Activated CD4-positive, CD25-positive, alpha-beta regulatory T cell treated with anti-CD3 and anti-CD28 coated beads, Interleukin-2, amount 50 U/mL, for 24 hours (primary cell): ENCODE data around the gene CFAP20.

Experiments
- ATAC-seq, 2 donors: fragments of 150-1000 bp; cut with Tn5 transposase; one replicate each; pipeline ENCODE4 v1.10.0; 2021; ENCODE audit warnings: mild to moderate bottlenecking in 1 of 2, moderate library complexity in 1 of 2

Gene CFAP20

DNA sequence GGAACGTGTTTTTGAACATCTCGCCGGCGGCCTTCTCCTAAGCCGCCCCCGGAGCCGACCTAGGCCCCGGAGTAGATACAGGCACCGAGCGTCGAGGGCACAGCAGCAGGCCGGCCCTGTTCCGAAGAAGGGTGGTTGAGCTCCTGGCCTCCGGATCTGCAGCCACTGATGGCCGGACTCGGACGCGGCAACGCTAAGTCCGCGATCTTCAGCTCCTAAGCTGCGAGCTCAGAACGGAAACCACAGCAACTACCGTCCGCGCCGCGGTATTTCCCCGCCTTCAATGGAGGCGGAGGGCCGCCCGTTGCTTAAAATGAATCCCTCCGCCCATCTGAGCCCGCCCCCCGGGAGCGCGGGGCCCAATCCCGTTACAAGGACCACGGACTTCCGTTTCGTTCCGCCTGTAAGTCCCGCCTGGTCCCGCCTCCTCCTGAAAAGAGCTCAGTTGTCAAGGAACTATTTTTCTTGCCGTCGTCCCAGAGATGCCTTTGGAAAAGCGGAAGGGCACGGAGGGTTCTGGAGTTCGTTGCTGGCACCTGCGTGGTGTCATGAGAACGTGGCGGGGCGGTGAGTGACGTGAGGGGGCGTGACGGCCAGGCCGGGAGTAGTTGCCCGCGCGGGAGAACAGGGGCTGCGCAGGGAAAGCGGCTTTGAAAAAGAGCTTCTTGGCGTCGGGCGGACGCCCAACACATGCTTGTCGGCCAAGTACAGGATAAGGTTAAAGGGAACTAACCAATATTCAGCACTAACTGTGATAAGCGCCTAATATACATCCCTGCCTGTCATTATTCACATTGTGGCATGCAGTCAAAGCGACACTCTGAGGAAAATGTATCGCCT lies at the start of gene CFAP20:
Gene CFAP20, minus strand, starts transcription at position 285 of the 840 bp plus-strand sequence. Its CDS starts 266 bp downstream, at position 19.
- peak; percentile 90 to 92 for ATAC-seq

DNA sequence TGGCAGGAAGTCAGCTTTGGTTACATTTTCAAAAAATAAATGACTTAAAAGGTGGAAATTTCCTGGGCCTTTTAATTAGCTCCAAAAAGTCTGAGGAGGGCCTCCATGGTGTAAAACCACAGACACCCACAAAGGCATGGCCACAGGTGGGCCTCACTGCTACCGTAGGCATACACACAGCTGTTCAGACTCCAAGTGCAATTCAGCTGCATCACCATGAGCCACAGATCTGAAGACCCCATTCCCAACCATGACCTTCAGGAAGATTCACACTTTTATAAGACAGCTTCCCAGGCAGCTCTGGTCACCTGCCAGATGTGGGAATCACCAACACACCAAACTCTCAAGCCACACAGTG lies 48.2 kb upstream of the CFAP20 start:
- peak; percentile 65 to 70 for ATAC-seq

DNA sequence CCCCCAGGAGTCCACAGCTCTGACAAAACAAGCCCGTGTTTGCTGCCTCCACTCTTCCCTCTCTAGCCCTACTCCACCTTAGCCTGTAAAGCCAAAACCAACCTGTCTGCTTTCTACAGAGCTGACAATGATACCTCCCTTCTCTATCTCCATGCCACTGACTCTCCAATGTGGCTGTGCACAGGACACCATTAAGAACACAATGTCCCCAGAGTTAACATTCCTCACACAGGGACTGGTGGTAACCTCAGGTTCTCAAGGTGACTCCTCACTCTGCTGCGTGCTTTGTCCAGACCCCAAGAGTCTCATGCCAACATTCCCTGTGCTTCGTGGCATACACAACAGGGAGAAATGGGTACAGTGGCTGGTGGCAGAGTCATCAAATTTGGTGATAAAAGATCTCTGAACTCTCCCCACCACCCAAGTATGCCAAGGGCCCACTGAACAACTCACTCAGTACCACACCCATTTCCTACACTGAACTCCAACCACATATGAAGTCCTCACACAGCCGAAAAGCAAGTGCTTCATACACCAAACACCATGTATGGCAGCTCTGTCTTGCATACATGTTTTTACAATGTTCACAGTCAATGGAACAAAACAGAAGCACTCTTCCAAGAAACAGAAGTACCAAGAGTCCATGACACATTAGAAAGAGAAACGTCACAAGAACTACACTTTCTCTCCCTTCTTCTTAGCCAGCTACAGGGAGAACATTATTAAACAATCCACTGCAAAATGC lies 47.6 kb upstream of the CFAP20 start:
- ATAC-seq = peak; percentile 86 to 88

DNA sequence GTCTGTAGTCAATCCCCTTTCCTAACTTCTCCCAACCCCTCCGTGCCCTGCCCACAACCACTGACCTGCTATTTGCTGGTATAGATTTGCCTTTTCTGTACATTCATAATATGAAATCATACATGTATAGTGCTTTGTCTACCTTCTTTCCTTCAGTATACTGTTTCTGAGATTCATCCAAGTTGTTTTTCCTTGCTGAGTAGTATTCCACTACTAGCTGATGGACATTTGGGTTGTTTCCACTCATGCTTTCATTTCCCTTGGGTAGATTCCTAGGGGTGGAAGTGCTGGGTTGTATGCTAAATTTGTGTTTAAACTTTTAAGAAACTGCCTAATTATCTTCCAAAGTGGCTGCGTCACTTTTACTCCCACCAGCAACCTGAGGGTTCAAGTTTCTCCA lies 41.0 kb upstream of the CFAP20 start:
- ATAC-seq = no peak

DNA sequence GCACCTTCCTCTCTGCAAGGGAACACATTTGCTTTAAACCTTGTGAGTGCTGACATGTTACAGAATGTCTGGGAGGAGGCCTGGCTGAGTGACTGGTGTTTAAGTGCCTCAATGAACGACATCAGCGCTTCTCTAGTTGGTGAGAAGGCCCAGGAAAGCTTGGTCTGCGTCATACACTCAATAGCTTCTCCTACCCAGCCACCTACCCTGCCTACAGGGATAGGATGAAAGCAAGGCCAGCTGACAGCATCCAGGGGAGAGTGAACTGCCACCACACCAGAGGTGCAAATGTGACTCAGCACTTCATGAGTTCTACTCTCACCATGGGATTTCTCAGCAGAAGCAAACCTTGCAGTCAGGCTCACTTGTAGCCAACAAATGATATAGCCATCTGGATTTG lies 31.7 kb upstream of the CFAP20 start:
- ATAC-seq = peak; percentile 25 to 66

DNA sequence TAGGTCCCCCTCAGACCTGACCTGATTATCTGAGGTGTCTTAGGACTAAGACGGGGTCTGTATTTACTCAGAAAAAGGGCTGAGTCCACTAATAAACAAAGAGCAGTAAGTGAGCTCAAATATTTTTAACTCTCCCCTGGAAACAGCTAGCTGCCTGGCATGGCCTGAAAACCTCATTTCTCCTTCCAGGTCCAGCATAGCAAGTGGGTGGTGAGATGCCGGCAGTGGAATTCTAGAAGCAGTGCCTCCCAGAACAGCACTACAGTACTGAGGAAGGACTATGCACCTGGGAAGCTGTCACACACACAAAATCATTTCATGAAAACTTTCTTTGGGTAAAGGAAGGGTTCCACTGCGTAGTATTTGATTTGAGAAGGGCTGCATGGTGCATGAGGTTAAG lies 29.5 kb upstream of the CFAP20 start:
- no peak for ATAC-seq

DNA sequence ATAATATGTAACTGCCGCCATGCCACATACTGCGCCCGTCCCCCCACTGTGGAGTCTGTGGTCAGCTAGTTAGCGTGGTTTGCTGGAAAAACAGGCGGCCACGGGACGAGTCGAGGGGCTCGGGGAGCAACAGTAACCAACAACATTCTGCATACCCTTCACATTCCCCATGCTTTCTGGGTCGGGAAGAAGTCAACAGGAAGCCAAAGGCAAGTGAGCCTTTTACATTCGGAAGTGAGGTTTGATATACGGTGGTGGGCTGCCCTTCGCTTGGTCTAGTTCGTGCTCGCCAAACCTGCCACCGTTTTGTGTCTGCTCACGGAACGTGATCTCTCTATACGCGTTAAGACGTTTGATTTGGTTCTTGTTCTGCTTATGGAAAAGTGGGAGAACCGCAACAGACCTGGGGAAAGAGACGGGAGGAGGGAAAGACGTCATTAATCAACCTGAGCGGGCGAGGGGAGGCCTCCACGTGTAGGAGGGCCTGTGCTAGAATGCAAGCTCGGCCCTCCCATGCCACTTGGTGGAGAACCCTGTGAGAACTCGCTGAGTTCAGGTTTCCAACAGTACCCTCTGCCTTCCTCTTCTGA lies 28.9 kb upstream of the CFAP20 start:
- ATAC-seq = no peak

DNA sequence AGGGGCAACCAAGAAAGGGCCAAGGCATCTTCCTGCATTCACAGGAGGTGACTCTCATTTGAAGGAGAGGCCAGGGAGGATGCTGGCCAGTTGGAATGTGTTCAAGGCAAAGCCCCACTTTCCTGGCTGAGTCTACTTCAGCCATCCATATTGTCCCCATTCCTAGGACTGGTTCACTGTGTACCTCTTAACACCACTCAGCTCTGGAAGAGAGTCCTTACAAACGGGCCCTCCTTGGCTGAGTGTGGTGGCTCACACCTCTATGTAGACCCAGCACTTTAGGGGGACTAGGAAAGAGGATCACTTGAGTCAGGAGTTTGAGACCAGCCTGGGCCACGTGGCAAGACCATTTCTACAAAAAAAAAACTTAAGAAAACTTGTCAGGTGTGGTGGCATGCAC lies 28.1 kb upstream of the CFAP20 start:
- ATAC-seq = no peak

DNA sequence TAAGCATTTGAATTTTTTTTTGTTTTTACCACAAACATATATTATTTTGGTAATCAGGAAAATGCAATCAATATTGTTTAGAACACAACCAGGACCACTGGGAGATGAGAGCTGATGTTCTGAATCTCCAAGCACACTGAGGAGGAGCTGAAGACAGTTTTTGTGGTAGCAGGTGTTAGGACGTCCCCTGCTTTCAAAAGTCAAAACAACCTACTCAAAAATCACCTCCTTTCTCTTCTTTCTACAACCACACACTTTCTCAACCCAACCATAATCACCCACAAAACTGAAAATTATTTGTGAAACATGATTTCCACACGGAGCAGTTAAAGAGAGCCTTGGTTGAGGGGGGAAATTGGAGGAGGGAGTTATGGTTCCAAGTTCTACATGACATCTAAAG lies 26.7 kb upstream of the CFAP20 start:
- ATAC-seq = no peak

DNA sequence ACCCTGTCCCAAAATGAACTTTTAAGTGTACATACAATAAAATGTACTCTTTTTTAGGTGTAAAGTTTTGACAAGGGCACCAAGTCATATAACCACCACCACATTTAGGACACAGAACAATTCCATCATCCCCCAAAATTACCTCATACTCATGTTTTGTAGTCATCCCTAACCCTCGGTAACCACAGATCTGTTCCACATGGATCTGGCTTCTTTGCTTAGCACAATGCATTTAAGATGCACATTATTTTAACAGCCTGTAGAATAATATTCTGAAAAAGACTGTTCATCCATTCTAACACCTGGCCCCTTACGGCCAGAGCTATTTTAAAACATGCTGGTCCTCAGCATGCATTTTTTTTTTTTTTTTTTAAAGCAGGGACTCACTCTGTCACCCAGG lies 25.2 kb upstream of the CFAP20 start:
- no peak for ATAC-seq

DNA sequence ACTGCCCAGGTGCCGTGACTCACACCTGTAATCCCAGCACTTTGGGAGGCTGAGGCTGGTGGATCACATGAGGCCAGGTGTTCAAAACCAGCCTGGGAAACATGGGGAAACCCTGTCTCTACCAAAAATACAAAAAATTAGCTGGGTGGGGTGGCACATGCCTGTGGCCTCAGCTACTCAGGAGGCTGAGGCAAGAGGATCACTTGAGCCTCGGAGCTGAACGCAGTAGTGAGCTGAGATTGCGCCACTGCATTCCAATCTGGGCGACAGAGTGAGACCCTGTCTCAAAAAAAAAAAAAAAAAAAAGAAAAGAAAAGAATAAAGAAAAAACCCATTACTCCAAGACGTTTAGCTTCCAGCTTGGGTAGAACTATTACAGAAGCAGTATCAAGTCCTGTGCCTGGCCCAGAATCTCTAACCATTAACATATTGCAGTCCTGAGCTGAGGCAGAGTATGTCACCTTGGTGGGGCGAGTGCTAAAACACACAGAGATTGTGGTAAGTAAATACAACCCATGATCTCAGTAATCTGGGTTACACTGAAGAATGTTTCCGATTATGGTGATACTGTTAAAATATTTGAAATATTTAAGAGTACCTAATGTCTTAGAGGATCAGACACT lies 23.2 kb upstream of the CFAP20 start:
- ATAC-seq = no peak

DNA sequence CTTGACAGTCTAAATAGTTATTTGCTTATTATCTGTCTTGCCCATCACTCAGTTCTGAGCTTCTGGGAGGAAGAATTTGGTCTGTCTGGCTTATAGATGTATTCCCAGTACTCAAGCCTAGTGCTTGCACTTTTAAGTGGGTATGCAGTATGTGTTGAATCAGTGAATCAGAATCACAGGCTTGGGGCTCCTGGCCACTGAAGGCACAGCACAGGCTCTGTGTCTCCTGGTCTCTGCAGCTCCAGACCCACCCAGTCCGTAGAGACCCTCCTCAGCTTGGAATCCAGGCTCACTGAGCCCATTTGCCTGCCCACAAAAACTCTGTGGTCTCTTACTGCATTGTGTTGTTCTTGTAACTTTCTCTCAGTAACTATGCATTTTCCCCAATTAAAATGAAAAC lies 19.3 kb upstream of the CFAP20 start:
- no peak for ATAC-seq

DNA sequence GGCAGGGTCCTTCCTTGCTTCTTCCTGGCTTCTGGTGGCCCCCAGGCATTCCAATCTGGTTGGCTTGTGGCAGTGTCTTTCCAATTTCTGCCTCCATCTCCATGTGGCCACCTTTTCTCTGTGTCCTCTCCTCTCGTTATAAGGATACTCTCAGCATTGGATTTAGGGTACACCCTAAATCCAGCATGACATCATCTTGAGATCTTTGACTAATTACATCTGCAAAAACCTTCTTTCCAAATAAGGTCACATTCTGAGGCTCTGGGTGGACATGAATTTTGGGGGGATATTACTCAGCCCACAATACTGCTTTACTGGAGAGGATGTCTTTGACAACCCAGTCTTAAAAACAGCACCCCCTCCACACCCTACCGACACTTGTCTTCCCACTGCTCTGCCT lies 18.9 kb upstream of the CFAP20 start:
- no peak for ATAC-seq

DNA sequence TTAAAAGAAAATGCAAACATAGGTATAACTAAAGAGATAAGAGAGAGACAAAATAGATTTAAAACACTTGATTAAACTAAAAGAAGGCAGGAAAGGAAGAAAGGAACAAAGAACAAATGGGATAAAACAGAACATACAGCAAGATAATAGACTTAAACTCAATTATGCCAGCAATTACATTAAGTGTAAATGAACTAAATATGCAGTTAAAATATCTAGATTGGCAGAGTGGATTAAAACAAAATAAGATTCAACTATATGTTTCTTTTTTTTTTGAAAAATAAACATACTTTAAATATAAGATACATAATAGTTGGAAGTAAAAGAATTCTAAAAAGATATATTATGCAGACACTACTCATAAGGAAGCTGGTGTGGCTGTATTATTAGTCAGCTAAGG lies 9.7 kb upstream of the CFAP20 start:
- no peak for ATAC-seq

DNA sequence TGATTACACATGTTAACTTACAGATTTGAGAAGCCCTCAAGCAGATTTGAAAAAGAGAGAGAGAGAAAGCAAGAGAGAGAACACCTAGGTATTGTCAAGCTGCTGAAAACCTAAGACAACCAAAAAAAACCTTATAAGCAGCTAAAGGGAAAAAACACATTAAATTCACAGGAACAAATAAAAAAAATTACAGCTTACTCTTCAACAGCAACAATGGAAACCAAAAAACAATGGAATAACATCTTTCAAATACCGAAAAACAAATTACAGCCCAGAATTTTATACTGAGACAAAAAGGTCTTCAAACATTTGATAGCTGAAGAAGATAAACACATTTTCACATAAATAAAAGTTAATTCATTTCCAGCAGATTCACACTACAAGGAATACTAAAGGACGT lies 8.4 kb upstream of the CFAP20 start:
- no peak for ATAC-seq

DNA sequence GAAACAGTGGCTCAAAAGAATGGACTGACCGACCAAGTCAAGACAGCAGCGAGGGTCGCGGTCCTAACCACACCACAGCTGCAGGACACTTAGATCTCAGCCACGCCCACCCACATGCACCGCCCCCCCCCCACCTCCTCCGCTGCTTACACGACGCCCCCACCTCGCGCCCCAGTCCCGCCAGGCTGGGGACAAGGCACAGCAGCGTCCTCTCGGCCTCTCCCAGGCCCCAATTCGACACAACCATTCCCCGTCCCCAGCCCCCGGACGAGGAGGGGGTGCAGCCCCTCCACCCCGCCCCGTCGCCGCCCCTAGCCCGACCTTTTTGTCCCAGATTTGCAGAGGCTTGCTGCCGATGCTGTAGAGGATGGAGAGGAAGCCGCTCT lies 477 bp downstream of the CFAP20 start:
- no peak for ATAC-seq

DNA sequence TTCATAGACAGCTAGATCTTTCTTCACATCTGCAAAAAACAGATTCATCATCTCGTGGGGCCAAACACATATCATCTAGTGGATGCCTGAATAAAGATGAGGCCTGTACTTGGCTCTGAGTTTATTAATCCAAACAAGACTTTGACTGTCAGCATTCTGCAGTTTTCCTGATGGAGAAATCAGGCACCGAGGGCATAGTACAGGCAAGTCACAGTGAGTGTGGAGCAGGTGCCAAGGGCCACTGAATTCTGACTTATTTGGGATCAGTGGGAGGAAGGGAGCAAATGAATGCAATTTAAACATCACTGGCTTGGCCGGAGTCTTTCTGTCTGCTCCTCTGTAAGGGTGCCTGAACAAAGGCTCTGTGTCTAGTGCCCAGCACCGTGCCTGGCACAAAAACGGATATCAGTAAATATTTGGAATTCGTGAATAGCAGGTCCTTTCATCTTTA lies 975 bp downstream of the CFAP20 start:
- ATAC-seq = no peak

DNA sequence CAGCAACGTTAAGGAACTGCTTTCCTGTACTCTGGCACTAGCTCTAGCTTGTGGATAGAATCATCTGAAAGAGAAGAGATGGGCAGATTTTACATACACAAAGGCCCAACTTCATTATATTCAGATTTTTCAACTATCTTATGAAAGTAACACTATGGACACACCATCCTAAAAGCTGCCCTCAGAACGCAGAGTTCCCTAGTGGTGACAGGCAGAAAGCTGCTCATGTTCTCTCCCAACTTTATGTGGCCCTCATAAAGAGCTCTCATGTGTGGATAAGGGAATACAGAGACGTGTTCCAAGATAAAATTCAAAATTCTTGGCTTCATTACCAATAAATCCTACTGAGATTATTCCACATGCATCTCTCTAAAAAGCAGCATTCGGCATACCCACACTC lies 1.5 kb downstream of the CFAP20 start:
- ATAC-seq = no peak

DNA sequence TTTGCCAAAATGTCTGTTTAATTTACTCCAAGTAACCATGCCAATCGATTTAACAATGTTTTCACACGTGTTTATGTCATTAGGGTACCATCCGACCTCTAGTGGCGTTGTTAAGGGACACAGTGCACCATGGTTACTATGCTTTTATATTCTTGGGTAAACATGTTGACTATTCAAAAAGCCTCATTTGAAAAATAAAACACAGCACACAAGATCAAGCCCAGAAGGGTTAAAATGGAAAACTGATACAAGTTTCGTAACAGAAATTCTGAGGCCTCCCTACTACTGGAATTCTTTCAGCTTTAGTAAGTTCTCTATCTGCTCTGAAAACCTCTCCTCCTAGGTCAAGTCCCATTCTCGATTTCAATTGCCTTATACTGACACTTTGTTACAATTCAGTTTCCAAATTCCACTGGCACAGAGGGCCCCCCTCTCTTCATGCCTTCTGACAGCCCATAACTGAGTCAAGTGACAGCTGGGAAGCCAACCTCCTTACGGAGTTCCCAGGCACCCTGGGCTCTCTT lies 2.1 kb downstream of the CFAP20 start:
- peak in 1 of 2 donors; percentile 6 for ATAC-seq

DNA sequence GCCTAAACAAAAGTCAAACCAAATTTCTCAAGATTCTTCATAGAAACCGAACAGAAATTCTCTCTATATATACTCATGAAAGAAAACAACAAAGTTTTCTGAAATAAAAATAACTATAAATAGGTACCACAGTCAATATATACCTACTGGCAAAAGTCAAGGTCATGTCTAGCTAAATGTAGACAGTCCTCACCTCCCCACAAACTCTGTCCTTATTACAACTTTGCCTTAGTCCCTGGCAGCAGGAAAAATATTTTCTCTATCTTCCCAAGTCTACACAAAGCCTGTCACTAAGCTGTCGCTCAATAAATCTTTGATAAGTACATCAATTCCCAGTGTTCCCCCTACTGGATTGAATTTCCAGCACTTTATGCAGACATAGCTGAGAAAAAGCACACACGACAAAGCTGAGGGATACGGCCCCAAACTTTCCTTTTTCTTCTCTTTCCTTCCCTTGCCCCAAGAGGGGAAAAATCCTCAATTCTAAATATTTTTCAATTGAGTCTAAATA lies 2.7 kb downstream of the CFAP20 start:
- ATAC-seq = no peak

DNA sequence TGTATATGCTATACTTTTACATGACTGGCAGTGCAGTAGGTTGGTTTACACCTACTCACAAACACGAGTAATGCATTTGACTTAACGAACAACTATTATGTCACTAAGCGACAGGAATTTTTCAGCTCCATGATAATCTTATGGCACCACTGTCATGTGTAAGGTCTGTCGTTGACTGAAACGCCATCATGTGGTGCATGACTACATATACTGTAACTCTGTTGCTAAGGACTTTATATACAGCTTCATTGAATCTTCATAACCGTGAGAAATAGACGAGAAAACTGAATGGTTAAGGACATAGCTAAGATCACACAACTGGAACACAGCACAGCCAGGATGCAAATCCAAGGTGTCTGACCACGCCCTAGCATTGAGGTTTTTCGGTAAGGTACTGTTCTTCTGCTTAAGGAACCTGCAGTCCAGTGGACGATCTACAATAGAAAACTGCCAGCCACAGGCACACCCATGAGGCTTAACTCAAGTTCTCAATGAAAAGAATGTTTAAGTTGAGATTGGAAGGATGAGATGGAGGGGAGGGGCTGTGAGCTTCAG lies 3.3 kb downstream of the CFAP20 start:
- ATAC-seq = no peak

DNA sequence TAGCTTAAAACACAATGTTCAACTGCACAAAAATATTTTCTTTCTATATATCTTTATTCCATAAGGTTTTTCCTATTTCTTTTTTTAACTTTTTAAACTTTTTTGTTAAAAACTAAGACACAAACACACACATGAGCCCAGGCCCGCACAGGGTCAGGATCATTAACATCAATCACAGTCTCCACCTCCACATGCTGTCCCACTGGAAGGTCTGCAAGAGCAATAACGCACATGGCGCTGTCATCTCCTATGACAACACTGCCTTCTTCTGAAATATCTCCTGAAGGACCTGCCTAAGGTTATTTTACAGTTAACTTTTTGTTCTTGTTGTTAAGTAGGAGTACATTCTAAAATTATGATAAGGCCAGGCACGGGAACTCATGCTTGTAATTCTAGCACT lies 4.1 kb downstream of the CFAP20 start:
- no peak for ATAC-seq

DNA sequence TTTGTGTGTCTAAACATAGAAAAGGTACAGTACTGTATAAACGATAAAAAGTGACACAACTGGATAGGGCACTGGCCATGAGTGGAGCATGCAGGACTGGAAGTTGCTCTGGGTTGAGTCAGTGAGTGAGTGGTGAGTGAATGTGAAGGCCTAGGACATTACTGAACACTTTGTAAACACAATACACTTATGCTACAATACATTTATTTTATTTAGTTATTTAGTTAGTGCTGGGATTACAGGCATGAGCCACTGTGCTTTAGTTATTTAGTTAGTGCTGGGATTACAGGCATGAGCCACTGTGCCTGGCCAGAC lies 4.6 kb downstream of the CFAP20 start:
- no peak for ATAC-seq
